Measurements from ENCODE around the gene GLA. TPM values are rescaled to one million over a fixed set of nuclear protein-coding genes. Genes with fewer than 3 reads are reported as not detected.

The GLA gene
- total and polyA plus RNA-seq, 2 of the 13 experiments (the other 11 are each of a cell fraction or from before 2014, with no cell fraction given), result 31.4 to 59.3 TPM

GRCh38 chrX:101415180-101416145 is 7.7 kb upstream of the GLA start:
- DNase-seq (ENCODE audit: low spot score), result peak; percentile 14
- ATAC-seq, result peak; percentile 47; the same call in 2 of the 3 replicates
- WGBS (ENCODE audit: low lambda C conversion rate), result 91% methylated on average over 5 of the region's 12 CpGs
- peaks cover 0 to 14% of the 10 kb centered on the region in 2 experiments; a peak in 3 of 5 replicates for H3K36me3 ChIP-seq (replicated peaks in 1 of 2; ENCODE audit: control insufficient read depth in 1 of 2, insufficient read depth in 2 of 2, low read length in 2 of 2)
- no peak overlapping the region for H3K4me2 ChIP-seq (ENCODE audit: low read depth, low read length)
- H3K27ac ChIP-seq (ENCODE audit: extremely low read length, insufficient read depth, low read length), result no peak overlapping the region
- no TSS peak for BruUV-seq (replicated peaks)
- peak; percentile 43 for FAIRE-seq
- POLR2A ChIA-PET, result no interaction called here
- no peaks in the 10 kb centered on the region; a peak in 1 of 5 replicates for H3K27me3 ChIP-seq (ENCODE audit: control insufficient read depth in 1 of 2, insufficient read depth in 2 of 2, low read length in 2 of 2)
- no peaks in the 10 kb centered on the region for H3K9me3 ChIP-seq (ENCODE audit: low read length)
- peaks cover 4% of the 10 kb centered on the region for H3K4me1 ChIP-seq (ENCODE audit: insufficient read depth, low read length)
- peaks cover 18% of the 10 kb centered on the region for H3K79me2 ChIP-seq (ENCODE audit: insufficient read depth, low read length)
- in situ Hi-C loops (cut with HindIII; ENCODE audit: extremely low pct_ligation_motif_present, low pct_unique_long_range_greater_than_20kb), result no loop called here
- 0 out of 2 replicates have a peak, but pooled peaks have one; percentile 17 for TF ChIP-seq SMC3 (IDR thresholded peaks at IDR 0.05; ENCODE audit: low read length)
- TF ChIP-seq HDAC6 (IDR thresholded peaks at IDR 0.05; ENCODE audit: low read depth, low read length), result no peak
- TF ChIP-seq IKZF4 (CRISPR knock-in tag; IDR thresholded peaks at IDR 0.05; ENCODE audit: borderline replicate concordance, low read depth, not compliant biosample characterization), result no peak
- TF ChIP-seq STAG1 (CRISPR knock-in tag; IDR thresholded peaks at IDR 0.05), result peak; percentile 38; the same call in 1 of the 2 replicates
- TF ChIP-seq CTCF (CRISPR knock-in tag; IDR thresholded peaks at IDR 0.05), result peak; percentile 57
- no peak for TF ChIP-seq ZNF619 (CRISPR knock-in tag; IDR thresholded peaks at IDR 0.05)
- intact Hi-C loops (cut with micrococcal nuclease; ENCODE audit: unreplicated experiment), result no loop called here
- H4K20me1 ChIP-seq (ENCODE audit: insufficient read depth, low read length), result peaks cover 3% of the 10 kb centered on the region; the same call in 1 of the 2 replicates
- CTCF ChIA-PET (ENCODE audit: low intra/inter-chr PET ratio, low total read pairs), result no interaction called here
- H2AFZ ChIP-seq (ENCODE audit: low read length), result no peak overlapping the region
- no peak overlapping the region for H3K4me3 ChIP-seq (replicated peaks in 1 of 3; ENCODE audit: insufficient read depth in 1 of 3, low read depth in 2 of 3, low read length in 3 of 3)
- H3K9ac ChIP-seq (ENCODE audit: insufficient read depth, low read depth, low read length), result no peak overlapping the region

All from HepG2 (cell line).